Esophagus squamous epithelium (tissue), 4 donors: ENCODE results near the gene SARNP.

Experiments used
- POLR2A ChIP-seq, 4 donors: fragments of 450-650 bp; IDR thresholded peaks; one replicate each; pipeline ENCODE4 v1.6.1; 2017; ENCODE audit warnings: antibody characterized with exemption in 4 of 4, mild to moderate bottlenecking in 4 of 4, moderate library complexity in 3 of 4
- TF ChIP-seq, protein P1 (sequence below), 6 experiments: fragments of 450-650 bp in 4 of 6; fragments of 200-600 bp in 2 of 6; sonication (generic) in 2 of 6; IDR thresholded peaks; one replicate each; pipeline ENCODE4 v1.5.1; 2016 to 2019; ENCODE audit warnings: antibody characterized with exemption in 6 of 6, mild to moderate bottlenecking in 4 of 6, moderate library complexity in 4 of 6

DNA sequence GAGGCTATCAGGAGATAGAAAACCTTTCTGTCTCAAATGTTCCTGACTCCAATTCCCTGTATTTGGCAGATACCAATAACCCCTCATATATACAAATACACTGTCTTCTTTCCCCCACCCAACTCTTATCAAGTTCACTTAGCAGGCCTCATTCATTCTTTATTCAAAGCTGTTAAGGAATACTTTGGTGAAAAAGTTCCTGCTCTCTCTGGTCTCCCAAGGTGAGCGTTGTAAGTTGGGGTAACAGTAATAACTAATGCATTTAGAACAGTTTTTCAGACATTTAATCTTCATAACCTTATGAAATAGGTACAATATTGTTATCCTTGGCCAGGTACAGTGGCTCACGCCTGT is 78.5 kb downstream of the SARNP start:
- TF ChIP-seq, protein P1, sequence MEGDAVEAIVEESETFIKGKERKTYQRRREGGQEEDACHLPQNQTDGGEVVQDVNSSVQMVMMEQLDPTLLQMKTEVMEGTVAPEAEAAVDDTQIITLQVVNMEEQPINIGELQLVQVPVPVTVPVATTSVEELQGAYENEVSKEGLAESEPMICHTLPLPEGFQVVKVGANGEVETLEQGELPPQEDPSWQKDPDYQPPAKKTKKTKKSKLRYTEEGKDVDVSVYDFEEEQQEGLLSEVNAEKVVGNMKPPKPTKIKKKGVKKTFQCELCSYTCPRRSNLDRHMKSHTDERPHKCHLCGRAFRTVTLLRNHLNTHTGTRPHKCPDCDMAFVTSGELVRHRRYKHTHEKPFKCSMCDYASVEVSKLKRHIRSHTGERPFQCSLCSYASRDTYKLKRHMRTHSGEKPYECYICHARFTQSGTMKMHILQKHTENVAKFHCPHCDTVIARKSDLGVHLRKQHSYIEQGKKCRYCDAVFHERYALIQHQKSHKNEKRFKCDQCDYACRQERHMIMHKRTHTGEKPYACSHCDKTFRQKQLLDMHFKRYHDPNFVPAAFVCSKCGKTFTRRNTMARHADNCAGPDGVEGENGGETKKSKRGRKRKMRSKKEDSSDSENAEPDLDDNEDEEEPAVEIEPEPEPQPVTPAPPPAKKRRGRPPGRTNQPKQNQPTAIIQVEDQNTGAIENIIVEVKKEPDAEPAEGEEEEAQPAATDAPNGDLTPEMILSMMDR (IDR thresholded peaks at IDR 0.05), result no peak
- no peak for TF ChIP-seq POLR2A (IDR thresholded peaks at IDR 0.05)
